Testis (tissue), 2 donors: ENCODE data around the gene LIPF.

ENCODE experiments used
- POLR2A ChIP-seq: fragments of 450-650 bp; IDR thresholded peaks from one replicate; pipeline ENCODE4 v1.6.1; 2017; ENCODE audit warnings: antibody characterized with exemption, mild to moderate bottlenecking, moderate library complexity
- TF ChIP-seq, protein P1 (sequence below), 3 experiments: fragments of 450-650 bp in 2 of 3; fragments of 200-600 bp in 1 of 3; sonication (generic) in 1 of 3; IDR thresholded peaks; one replicate each; pipeline ENCODE4 v1.5.1; 2016 to 2019; ENCODE audit warnings: antibody characterized with exemption in 3 of 3, mild to moderate bottlenecking in 2 of 3, moderate library complexity in 1 of 3

GRCh38 chr10:88682491-88682890 is 18.2 kb downstream of the LIPF start:
- TF ChIP-seq, protein P1, sequence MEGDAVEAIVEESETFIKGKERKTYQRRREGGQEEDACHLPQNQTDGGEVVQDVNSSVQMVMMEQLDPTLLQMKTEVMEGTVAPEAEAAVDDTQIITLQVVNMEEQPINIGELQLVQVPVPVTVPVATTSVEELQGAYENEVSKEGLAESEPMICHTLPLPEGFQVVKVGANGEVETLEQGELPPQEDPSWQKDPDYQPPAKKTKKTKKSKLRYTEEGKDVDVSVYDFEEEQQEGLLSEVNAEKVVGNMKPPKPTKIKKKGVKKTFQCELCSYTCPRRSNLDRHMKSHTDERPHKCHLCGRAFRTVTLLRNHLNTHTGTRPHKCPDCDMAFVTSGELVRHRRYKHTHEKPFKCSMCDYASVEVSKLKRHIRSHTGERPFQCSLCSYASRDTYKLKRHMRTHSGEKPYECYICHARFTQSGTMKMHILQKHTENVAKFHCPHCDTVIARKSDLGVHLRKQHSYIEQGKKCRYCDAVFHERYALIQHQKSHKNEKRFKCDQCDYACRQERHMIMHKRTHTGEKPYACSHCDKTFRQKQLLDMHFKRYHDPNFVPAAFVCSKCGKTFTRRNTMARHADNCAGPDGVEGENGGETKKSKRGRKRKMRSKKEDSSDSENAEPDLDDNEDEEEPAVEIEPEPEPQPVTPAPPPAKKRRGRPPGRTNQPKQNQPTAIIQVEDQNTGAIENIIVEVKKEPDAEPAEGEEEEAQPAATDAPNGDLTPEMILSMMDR (IDR thresholded peaks at IDR 0.05): no peak
- TF ChIP-seq POLR2A: no peak
